Measurements from ENCODE around the gene CSTF1.
"Not testable (repeated sequence)": the region's sequence is repeated elsewhere in the genome, so short reads cannot be mapped to it uniquely, and the experiment has no call there.

GRCh38 chr20:56411287-56411686 is 18.8 kb downstream of the CSTF1 start:
- not testable (repeated sequence) for TF ChIP-seq CTCF (IDR thresholded peaks at IDR 0.05; ENCODE audit: borderline replicate concordance, extremely low read depth, low read length, poor library complexity, severe bottlenecking); EZH2 (IDR thresholded peaks at IDR 0.05; ENCODE audit: borderline replicate concordance, low read depth, low read length, severe bottlenecking)
